ENCODE data around the gene LACTBL1.
A peak's percentile ranks its signal among the peaks of the same experiment; 100 is the strongest.

LACTBL1 gene

DNA sequence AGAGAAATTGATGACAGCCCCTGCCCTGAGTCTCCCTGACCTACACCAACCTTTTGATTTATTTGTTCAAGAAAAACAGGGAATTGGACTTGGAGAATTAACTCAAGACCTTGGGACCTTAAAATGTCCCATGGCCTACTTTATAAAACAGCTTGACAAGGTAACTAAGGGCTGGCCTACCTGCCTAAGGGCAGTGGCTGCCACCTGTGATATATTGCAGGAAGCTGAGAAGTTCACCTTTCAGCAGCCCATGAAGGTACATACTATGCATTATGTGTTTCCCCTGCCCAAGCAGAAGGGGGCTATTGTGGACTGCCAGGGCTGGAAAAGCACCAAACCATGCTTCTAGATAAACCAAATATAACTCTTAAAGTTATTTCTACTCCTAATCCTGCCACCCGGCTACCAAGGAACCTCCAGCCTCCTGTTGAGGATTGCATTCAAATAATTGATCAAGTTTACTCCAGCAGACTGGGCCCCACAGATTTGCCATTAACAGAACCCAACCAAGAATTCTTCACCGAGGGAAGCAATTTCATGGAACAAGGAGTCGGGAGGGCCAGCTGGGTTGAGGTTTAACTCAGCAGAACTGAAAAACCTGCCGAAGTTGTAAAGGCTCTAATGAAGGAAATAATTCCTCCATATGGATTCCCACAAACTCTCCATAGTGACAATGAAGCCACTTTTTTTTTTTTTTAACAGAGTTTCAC is 28.2 kb downstream of the LACTBL1 start:
- DNase-seq (ENCODE audit: low read depth) = no peak

DNA sequence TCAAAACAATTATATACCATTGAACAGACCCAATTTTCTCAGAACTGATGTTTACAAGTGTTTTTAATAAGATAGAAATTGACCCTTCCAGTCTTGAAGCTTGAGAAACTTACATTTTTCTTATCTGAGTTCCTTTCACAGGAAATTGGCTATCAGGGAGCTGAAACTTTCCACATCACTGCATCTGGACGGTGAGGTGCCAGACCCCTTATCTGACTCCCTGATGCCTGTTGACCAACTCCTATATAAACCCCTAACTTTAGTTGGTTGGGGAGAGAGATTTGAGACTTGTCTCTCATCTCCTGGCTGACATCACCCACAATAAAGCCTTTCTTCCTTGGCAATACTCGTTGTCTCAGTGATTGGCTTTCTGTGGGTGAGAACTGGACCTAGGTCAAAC is 31.4 kb downstream of the LACTBL1 start:
- no peak for DNase-seq (ENCODE audit: low read depth)

DNA sequence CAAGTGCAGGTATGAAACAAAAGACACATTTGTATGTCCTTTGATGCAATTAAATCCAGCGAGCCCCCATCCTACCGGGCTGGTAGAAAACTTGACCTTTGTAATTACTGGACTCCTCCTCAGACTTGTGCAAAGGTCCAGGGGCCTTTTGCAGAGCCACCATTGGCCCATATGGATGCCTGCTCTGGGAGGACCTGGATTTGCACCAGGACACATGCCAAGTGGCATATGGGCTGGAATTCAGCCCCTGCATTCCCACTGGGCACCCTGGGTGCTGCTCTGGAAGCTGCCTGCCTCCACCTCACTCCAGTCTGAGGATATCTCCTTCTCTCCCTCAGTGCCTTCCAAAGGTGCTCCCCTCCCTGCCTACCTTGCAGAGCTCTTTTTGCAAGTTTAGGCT is 36.0 kb downstream of the LACTBL1 start:
- no peak for DNase-seq (ENCODE audit: low read depth)

DNA sequence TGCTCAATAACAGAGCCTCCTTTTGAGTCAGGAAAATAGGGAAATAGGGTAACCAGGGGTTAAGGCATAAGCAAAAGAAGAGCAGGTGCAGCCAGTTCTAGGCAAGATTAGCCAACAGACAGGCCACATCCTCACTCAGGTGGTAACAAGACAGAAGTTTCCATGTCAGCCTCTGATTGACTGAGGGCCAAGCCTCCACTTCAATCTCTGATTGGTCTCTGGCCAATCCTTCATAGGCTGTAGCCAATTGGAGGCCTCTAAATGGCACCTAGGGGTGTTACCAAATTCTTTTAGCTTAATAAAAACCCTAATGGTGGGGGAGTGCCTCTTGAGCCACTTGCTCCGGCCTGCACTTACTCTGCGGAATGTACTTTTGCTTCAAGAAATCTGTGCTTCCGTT is 37.2 kb downstream of the LACTBL1 start:
- DNase-seq (ENCODE audit: low read depth) = no peak

DNA sequence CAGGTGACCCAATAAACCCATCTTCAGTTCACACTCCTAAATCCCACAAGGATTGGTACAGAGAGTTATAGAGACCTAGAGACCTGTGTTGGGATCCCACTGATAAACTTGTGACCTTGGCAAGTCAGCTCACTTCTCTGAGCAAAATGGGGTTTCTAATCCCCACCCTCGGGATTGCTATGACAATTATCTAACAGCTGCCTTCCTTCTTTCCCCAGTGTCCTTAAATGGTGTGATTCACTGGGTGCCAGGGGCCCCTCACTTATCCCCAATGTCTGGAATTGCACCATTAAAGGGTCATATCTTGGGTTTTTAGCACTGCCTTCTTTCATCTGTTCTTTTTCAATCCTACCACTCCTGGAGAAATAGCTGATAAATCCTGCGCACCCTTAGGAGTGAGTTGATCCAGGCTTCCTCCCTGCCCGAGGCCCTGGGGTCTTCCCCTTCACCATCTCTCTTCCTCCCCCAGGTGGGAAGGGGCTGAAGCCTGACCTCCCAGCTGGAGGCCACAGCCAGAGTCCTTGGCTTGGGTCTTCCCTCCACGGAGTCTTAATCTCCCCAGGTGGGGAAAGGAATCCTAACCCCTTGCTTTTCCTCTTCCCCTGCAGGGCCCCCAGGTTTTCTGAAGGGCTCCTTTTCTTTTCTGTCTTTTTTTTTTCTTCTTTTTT is 39.7 kb downstream of the LACTBL1 start:
- no peak for DNase-seq (ENCODE audit: low read depth)

DNA sequence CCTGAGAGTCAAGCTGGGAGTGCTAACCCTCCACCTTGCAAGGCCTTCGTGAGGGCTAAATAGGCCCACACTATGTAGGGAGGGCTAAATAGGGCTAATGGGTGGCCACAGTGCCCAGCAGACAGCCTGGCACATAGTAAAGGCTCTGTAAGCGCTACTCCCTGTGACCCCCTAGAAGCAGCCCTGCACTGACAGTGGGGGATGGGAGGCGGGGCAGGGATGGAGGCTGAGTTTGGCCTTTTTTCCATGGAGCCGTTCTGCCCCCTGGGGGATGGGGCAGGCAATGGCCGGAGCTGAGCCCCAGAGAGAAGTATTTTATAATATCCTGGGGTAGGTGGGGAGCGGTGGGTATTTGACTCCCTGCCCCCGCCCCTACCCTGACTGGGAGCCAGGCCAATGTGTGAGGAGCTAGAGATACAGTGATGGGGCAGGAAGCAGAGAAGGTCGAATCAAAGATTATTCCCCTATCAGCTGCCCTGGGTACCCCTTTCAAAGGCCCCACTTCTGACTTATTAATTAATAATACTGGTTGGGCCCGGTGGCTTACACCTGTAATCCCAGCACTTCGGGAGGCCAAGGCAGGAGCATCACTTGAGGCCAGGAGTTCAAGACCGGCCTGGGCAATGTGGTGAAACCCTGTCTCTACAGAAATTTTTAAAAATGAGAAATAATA is 42.3 kb downstream of the LACTBL1 start:
- DNase-seq (ENCODE audit: low read depth) = peak; percentile 9

DNA sequence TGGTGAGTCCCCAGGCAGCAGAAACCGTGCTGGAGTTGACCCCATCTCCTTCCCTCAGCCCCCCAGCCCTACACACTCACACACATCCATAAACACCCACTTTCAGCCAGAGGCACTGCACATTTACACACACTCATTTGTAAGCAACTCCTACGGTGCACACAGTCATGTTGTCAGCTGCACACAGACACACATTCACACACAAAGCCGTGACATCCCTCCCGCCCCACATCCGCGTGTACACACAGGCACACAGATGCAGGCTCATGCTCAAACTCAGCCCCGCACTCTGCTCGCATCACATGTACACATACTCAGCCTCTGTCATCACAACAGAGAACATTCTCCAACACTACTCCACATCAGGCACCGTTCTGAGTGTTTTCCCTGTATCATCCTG is 47.6 kb downstream of the LACTBL1 start:
- no peak for DNase-seq (ENCODE audit: low read depth)

DNA sequence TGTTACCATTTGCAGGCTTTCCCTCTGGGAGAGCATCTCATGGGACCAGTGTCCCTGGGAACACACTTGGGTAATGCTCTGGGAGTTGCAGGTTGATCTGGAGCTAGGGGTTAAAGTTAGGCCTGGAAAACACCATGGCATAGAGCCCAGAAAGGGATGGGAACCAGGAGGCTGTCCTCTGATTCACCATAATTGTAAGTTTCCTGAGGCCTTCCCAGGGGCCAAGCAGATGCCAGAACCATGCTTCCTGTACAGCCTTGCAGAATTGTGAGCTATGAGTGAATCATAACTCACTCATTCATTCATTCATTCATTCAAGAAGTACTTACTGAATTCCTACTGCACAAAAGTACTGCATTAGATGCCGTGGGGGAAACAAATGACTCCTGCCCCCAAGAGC is 50.0 kb downstream of the LACTBL1 start:
- no peak for DNase-seq (ENCODE audit: low read depth)

DNA sequence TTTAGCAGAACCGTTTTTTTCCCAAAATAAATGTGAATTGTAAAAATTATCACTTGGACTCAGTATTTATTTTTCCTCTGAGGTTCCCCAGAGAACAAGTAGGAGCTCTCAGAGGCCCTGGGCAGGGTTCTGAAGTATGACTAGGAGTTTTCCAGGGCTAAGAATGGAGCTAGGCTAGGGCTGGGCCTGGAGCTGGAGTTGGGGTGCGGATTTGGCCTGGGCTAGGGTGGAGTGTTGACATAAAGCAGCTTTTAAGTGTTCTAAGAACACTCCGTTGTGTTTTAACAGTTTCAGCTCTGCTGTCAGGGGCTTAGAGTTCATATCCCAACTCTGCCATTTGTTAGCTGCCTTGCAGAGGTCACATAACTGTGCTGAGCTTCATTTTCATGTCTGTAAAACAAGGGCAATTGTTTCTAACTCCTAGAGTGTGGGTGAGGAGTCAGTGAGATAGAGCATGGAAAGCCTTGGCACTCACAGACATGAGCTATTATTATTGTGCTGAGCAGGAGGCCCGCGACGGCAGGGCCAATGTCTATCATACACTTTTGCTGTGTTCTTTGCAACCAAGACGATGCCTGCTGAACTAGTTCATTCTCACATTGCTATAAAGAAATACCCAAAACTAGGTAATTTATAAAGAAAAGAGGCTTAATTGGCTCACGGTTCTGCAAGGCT is 51.1 kb downstream of the LACTBL1 start:
- no peak for DNase-seq (ENCODE audit: low read depth)

DNA sequence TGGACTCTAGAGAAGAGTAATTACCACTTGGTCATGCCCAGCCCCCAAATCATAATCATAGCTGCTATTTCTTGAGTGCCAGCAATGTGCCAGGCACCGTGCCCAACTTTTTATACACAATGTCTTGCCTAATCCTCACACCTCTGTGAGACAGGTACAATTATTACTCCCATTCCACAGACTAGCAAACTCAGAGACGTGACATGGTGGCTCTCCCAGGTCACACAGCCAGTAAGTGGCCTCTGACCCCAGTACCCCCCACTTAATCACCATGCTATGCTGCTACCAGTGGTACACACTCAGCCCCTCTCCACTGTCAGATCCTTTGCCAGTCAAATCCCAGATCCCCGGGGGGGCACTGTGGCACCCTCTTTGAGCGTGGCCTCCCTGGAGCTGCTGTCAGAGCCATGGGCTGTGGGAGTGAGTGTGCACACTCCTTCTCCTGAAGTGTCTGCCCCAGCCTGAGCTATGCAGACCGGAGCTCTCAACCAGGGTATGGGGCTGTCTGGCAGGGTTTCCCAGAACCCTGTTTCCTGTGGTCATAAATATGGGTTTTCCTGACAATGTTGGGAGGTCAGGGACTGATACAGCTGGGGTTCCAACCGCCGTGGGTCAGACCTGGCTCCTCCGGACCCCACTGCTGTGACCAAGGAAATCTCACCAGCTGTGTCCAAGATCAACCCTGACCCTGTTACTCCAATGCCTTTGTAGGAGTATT is 51.8 kb downstream of the LACTBL1 start:
- DNase-seq (ENCODE audit: low read depth) = no peak

DNA sequence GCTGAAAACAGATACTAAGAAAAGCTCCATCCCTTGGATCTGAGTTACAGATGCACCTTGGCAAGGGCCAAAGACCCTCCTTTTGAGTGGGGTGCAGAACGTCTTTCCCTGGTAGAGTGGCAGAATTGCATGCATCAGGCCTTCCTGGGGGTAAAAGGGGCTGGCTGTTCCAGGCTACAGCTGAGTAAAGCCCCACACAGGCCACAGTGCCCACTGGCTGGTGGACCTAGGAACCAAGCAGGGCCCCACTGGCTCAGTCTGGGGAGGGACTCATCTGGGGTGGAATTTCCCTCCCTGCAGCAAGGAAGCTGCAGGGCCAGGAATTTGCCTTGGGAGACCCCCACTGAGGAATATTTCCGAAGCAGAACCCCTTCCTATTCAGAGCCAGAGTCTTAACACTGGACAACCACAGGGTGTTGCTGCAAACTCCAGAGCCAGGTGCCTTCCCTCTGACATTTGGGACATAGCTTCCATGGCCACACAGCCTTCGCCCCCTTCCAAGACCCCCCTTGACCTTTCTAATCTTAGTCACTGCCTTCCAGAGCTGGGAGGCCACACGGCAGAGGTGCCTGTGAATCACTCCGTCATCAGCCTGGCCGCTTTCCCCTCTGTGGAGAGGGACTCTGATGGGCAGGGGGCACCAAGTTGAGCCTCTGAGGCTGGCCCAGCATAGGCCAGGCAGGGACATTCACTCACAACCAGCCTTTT is 52.5 kb downstream of the LACTBL1 start:
- DNase-seq (ENCODE audit: low read depth) = no peak

DNA sequence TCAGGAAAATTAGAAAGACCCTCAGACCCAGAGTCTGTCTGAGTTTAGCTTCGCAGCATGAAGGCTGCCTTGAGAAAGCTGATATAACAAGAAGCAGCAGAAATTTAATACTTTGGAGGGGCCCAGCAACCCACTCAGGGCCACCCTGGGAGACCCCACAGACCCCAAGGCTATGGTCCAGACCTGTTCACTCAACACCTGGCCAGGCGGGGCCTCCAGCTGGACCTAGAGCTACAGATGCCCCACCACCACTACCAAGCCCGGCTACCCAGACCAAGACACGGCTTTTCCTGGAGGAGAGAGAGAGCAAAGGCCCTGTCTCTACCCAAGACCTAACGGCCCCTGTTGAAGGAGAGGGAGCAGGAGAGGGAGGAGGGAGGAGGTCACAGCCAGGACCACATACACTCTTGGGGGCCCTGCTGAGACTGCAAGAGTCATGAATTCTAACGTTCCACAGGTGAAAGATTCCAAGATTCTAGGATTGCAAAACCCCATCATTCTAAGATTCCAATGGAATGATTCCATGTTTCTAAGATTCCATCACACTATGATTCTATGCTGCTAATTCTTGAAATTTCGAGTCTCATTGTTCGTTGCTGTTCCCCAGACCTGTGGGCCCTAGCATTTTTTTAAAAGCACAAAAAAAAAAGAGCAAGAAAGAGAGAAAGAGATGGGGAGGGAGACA is 53.2 kb downstream of the LACTBL1 start:
- DNase-seq (ENCODE audit: low read depth) = no peak

DNA sequence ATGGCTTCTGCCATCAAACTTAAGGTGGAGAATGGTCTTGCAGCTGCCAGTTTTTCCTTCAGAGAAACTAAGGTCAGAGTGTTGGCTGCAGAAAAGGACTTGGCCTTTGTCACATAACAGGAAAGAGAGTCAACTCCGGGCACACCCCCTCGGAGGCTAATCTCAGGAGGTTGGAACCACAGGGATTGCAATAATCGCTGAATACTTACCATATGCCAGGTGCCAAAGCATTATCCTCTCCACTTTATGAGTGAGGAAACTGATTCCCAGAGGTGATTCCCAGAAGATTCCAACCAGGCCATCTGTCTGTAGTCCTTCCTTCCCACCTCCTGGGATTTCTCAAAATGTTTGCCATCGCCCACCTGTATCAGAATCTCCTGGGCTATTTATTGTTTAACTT is 54.0 kb downstream of the LACTBL1 start:
- DNase-seq (ENCODE audit: low read depth) = no peak

DNA sequence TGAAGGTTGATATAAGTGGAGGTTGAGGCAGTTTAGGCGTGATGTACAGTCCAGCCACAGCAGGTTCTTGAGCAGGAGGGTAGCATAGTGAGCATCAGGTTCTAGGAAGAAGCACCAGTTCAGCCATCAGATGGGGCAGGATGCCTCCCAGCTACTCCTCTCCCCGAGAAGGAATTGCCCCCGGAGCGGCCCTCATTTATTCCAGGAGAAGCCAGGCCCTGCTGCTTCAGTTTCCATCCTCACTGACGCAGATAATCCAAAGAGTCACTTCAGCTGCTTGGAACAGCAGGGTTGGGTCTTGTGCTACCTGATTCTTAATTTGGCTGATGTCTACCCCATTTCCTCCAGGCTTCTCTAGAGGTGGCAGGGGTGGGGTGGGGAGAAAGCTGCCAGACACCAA is 54.7 kb downstream of the LACTBL1 start:
- no peak for DNase-seq (ENCODE audit: low read depth)

DNA sequence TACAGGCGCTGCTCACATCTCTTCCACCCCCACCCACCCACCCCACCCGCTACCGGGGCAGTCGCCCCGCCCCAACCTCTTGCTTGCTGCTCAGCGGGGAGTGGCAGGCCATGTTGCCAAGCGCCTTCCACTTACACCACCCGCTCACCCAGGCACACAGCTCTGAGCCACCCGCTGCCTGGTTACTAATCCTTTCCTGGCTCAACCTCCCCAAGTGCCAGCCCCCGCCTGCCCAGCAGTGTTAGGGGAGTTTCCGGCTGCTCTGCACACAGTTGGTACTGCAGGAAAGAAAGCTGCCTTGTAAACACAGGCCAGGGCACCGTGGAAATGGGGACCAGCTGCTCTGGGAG is 56.2 kb downstream of the LACTBL1 start:
- no peak for DNase-seq (ENCODE audit: low read depth)

DNA sequence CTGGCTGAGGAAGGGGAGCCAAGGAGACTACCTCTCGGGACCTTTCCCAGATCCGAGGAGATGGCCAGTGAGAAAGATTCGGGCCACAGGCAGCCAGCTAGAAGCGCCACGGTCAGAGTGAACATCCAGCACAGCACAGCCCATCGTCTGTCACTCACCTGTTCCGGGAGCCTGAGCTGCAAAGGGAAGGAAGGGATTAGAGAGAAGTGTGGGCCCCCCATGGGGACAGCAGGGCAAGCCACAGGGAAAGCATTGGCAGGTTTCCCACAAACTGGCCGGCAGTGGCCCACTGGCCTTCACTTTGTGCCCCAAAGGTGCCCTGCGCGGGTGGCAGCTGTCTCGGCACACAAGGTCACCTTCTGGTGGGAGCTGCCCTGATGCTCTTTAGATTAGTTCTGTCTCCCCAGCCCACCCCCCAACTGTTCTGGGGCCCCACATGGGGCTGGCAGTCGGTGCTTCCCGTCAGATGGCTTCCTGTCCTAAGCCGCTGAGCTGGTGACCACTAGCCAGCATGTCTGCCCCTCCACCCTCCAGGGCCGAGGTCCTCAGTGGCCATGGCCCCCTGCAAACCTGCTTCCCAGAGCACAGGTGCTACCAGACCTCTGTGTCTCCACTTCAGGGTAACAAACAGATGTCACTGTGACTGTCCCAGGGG is 56.7 kb downstream of the LACTBL1 start:
- DNase-seq (ENCODE audit: low read depth) = no peak

DNA sequence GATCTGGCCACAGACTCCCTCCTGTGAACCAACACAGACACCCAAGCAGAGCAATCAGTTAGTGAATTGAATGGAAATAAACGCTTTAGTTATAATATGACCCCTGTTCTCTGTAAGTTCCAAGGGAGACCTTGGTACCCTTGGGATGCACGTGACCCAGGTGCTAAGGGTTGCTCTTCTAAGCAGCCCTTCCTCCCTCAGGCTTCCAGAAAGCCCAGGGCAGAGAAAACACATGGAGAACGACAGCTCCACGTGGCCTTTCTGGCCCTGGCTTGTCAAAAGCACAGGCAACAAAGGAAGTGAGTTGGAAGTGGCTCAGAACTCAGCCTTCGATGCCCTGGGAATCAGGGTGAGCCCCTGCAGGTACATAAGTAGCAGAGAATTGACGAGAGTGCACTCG is 57.4 kb downstream of the LACTBL1 start:
- DNase-seq (ENCODE audit: low read depth) = no peak

DNA sequence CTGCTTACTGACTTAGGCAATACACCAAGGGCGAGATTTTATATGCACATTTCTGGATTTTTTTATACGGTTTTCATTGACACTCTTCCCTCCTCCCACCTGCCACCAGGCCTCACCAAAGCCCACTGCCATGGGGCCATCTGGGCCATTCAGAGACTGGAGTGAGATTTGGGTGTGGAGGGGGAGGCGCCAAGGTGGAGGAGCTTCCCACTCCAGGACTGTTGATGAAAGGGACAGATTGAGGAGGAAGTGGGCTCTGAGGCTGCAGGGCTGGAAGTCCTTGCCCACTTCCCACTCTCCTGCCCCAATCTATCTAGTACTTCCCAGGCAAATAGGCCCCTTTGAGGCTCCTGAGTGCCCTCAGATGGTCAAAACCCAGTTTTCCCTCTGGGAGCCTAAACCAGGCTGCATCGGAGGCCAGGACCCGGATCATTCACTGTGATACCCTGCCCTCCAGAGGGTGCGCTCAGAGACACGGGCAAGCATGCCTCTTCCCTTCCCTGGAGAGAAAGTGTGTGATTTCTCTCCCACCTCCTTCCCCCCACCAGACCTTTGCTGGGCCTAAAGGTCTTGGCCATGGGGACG is 57.9 kb downstream of the LACTBL1 start:
- DNase-seq (ENCODE audit: low read depth) = no peak

DNA sequence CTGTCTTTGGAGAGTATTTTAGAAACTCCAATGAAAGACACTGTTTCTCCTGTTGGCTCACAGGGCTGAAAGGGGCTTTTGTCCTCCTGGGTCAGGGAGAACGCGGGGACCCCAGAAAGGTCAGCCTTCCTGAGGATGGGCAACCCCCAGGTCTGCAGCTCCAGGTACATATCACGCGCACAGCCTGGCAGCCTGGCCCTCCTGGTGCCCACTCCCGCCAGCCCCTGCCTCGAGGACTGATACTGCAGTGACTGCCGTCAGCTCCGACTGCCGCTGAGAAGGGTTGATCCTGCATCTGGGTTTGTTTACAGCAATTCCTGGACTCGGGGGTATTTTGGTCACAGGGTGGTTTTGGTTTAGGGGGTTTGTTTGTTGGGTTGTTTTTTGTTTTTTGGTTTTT is 58.5 kb downstream of the LACTBL1 start:
- no peak for DNase-seq (ENCODE audit: low read depth)
